HEK293 (cell line): ENCODE data around the gene HMCN1.

Source experiments
- CTCF ChIA-PET: fragments of 350-600 bp; formaldehyde crosslinking; extraction: SDS; loops from one replicate; lab custom pipeline; 2021; ENCODE audit warnings: antibody characterized with exemption; lab: Yijun Ruan, JAX
- POLR2A ChIA-PET: fragments of 300-600 bp; formaldehyde crosslinking; extraction: SDS; loops from one replicate; lab custom pipeline; 2020; ENCODE audit warnings: antibody characterized with exemption, inconsistent platforms; lab: Yijun Ruan, JAX
- H3K27ac ChIP-seq: fragments of 200-500 bp; sonication (Bioruptor generic); 2 replicates; pipeline ENCODE4 v1.5.1; 2014; ENCODE audit warnings: low read depth, low read length, control low read depth, inconsistent platforms; ENCODE audit errors: extremely low read depth
- H3K36me3 ChIP-seq, 2 experiments: fragments of 200-500 bp in 1 of 2; sonication (Bioruptor generic) in 1 of 2; 1 replicate in 1 of 2; 2 replicates in 1 of 2; pipeline ENCODE4 v1.5.1; 2014 to 2017; ENCODE audit warnings: inconsistent platforms in 2 of 2, low read length in 2 of 2; ENCODE audit not compliant: control insufficient read depth in 2 of 2, insufficient read depth in 1 of 2
- H3K4me1 ChIP-seq: fragments of 200-500 bp; sonication (Bioruptor generic); 2 replicates; pipeline ENCODE4 v1.5.1; 2014; ENCODE audit warnings: mild to moderate bottlenecking, low read length, inconsistent platforms; ENCODE audit not compliant: control insufficient read depth, insufficient read depth
- H3K4me3 ChIP-seq: 2 replicates; pipeline ENCODE4 v1.5.1; 2011; ENCODE audit warnings: low read depth, mild to moderate bottlenecking, control low read depth, low read length, moderate library complexity
- H3K9me3 ChIP-seq: fragments of 200-500 bp; sonication (Bioruptor generic); 2 replicates; pipeline ENCODE4 v1.5.1; 2014; ENCODE audit warnings: low read depth, low read length, inconsistent platforms; ENCODE audit not compliant: control insufficient read depth, insufficient read depth
- EGR2 ChIP-seq: fragments of 450-650 bp; formaldehyde crosslinking; IDR thresholded peaks from 2 replicates; pipeline ENCODE4 v1.5.1; 2016; ENCODE audit warnings: low read depth, missing biosample characterization, missing genetic modification characterization
- FEZF1 ChIP-seq: fragments of 450-650 bp; formaldehyde crosslinking; IDR thresholded peaks from 2 replicates; pipeline ENCODE4 v1.5.1; 2016; ENCODE audit warnings: missing biosample characterization, missing genetic modification characterization
- KLF10 ChIP-seq: fragments of 450-650 bp; IDR thresholded peaks from 2 replicates; pipeline ENCODE4 v1.5.1; 2018; ENCODE audit warnings: missing biosample characterization, mild to moderate bottlenecking, missing genetic modification characterization
- MZF1 ChIP-seq: fragments of 450-650 bp; formaldehyde crosslinking; IDR thresholded peaks from 2 replicates; pipeline ENCODE4 v1.5.1; 2017; ENCODE audit warnings: missing biosample characterization, missing genetic modification characterization, borderline replicate concordance
- OSR2 ChIP-seq: fragments of 450-650 bp; formaldehyde crosslinking; IDR thresholded peaks from 2 replicates; pipeline ENCODE4 v1.5.1; 2016; ENCODE audit warnings: missing biosample characterization, missing genetic modification characterization
- PRDM1 ChIP-seq: fragments of 450-650 bp; formaldehyde crosslinking; IDR thresholded peaks from 2 replicates; pipeline ENCODE4; 2016; ENCODE audit warnings: missing biosample characterization, missing genetic modification characterization
- SCRT2 ChIP-seq: fragments of 450-650 bp; formaldehyde crosslinking; IDR thresholded peaks from 2 replicates; pipeline ENCODE4 v1.5.1; 2016; ENCODE audit warnings: missing biosample characterization, missing genetic modification characterization
- TRIM28 ChIP-seq: IDR thresholded peaks from 2 replicates; pipeline ENCODE4 v1.6.1; 2011; ENCODE audit warnings: low read length, control low read depth, borderline replicate concordance
- ZEB2 ChIP-seq: fragments of 450-650 bp; formaldehyde crosslinking; IDR thresholded peaks from 2 replicates; pipeline ENCODE4 v1.5.1; 2016; ENCODE audit warnings: missing biosample characterization, missing genetic modification characterization
- ZFP37 ChIP-seq: fragments of 450-650 bp; formaldehyde crosslinking; IDR thresholded peaks from 2 replicates; pipeline ENCODE4 v1.5.1; 2016; ENCODE audit warnings: missing biosample characterization, missing genetic modification characterization
- ZNF174 ChIP-seq: fragments of 450-650 bp; formaldehyde crosslinking; IDR thresholded peaks from 2 replicates; pipeline ENCODE4 v1.5.0; 2017; ENCODE audit warnings: missing biosample characterization, mild to moderate bottlenecking, missing genetic modification characterization
- ZNF266 ChIP-seq: fragments of 450-650 bp; formaldehyde crosslinking; IDR thresholded peaks from 2 replicates; pipeline ENCODE4 v1.5.1; 2016; ENCODE audit warnings: missing biosample characterization, missing genetic modification characterization, low read depth
- ZNF514 ChIP-seq: fragments of 450-650 bp; formaldehyde crosslinking; IDR thresholded peaks from 2 replicates; pipeline ENCODE4 v1.5.1; 2016; ENCODE audit warnings: missing biosample characterization, missing genetic modification characterization
- ZNF555 ChIP-seq: fragments of 450-650 bp; formaldehyde crosslinking; conservative IDR thresholded peaks from 2 replicates; pipeline ENCODE4 v1.5.1; 2017; ENCODE audit warnings: missing biosample characterization, mild to moderate bottlenecking, missing genetic modification characterization, inconsistent platforms
- ZNF843 ChIP-seq: fragments of 450-650 bp; formaldehyde crosslinking; IDR thresholded peaks from 2 replicates; pipeline ENCODE4 v1.5.1; 2016; ENCODE audit warnings: missing biosample characterization, missing genetic modification characterization
- TF ChIP-seq, protein P1 (sequence below): fragments of 450-650 bp; formaldehyde crosslinking; IDR thresholded peaks from 2 replicates; pipeline ENCODE4 v1.5.1; 2016; ENCODE audit warnings: missing biosample characterization, missing genetic modification characterization
- TF ChIP-seq, protein P2 (sequence below): fragments of 450-650 bp; formaldehyde crosslinking; IDR thresholded peaks from 2 replicates; pipeline ENCODE4 v1.5.1; 2016; ENCODE audit warnings: missing biosample characterization, missing genetic modification characterization
- TF ChIP-seq, protein P3 (sequence below): fragments of 450-650 bp; formaldehyde crosslinking; conservative IDR thresholded peaks from 2 replicates; pipeline ENCODE4 v1.5.1; 2016; ENCODE audit warnings: low read depth, missing biosample characterization, missing genetic modification characterization
- TF ChIP-seq, protein P4 (sequence below): fragments of 450-650 bp; formaldehyde crosslinking; IDR thresholded peaks from 2 replicates; pipeline ENCODE4 v1.5.1; 2017; ENCODE audit warnings: missing biosample characterization, missing genetic modification characterization

Gene HMCN1

DNA sequence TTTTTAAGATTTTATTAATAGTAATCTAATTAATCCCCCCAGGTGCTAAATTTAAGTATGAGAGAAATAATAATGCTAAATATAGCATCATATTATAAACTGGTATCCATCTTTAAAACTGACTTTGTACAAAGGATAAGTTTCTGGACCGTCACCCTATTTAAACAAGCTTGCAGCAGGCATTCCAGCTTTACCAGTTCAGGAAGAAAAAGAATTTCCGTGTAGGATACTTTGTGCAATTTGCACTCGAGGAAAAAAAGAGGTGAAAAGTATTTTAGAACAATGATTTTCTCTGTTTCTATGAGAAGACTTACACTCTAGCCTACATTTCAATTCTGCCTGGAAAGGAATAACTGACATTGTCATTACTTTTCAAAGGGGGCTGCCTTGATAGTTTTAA lies 27.6 kb downstream of the HMCN1 start (continued):
- TF ChIP-seq, protein P1, sequence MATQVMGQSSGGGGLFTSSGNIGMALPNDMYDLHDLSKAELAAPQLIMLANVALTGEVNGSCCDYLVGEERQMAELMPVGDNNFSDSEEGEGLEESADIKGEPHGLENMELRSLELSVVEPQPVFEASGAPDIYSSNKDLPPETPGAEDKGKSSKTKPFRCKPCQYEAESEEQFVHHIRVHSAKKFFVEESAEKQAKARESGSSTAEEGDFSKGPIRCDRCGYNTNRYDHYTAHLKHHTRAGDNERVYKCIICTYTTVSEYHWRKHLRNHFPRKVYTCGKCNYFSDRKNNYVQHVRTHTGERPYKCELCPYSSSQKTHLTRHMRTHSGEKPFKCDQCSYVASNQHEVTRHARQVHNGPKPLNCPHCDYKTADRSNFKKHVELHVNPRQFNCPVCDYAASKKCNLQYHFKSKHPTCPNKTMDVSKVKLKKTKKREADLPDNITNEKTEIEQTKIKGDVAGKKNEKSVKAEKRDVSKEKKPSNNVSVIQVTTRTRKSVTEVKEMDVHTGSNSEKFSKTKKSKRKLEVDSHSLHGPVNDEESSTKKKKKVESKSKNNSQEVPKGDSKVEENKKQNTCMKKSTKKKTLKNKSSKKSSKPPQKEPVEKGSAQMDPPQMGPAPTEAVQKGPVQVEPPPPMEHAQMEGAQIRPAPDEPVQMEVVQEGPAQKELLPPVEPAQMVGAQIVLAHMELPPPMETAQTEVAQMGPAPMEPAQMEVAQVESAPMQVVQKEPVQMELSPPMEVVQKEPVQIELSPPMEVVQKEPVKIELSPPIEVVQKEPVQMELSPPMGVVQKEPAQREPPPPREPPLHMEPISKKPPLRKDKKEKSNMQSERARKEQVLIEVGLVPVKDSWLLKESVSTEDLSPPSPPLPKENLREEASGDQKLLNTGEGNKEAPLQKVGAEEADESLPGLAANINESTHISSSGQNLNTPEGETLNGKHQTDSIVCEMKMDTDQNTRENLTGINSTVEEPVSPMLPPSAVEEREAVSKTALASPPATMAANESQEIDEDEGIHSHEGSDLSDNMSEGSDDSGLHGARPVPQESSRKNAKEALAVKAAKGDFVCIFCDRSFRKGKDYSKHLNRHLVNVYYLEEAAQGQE (tag by site-specific recombination) = no peak
- TF ChIP-seq ZNF266 (tag by site-specific recombination) (no peak), ZNF174 (tag by site-specific recombination) (no peak), ZNF514 (tag by site-specific recombination) (no peak), ZNF555 (no peak), PRDM1 (tag by site-specific recombination) (no peak), ZFP37 (no peak)
- TF ChIP-seq, protein P2, sequence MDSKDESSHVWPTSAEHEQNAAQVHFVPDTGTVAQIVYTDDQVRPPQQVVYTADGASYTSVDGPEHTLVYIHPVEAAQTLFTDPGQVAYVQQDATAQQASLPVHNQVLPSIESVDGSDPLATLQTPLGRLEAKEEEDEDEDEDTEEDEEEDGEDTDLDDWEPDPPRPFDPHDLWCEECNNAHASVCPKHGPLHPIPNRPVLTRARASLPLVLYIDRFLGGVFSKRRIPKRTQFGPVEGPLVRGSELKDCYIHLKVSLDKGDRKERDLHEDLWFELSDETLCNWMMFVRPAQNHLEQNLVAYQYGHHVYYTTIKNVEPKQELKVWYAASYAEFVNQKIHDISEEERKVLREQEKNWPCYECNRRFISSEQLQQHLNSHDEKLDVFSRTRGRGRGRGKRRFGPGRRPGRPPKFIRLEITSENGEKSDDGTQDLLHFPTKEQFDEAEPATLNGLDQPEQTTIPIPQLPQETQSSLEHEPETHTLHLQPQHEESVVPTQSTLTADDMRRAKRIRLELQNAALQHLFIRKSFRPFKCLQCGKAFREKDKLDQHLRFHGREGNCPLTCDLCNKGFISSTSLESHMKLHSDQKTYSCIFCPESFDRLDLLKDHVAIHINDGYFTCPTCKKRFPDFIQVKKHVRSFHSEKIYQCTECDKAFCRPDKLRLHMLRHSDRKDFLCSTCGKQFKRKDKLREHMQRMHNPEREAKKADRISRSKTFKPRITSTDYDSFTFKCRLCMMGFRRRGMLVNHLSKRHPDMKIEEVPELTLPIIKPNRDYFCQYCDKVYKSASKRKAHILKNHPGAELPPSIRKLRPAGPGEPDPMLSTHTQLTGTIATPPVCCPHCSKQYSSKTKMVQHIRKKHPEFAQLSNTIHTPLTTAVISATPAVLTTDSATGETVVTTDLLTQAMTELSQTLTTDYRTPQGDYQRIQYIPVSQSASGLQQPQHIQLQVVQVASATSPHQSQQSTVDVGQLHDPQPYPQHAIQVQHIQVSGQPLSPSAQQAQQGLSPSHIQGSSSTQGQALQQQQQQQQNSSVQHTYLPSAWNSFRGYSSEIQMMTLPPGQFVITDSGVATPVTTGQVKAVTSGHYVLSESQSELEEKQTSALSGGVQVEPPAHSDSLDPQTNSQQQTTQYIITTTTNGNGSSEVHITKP (tag by site-specific recombination) = no peak
- TF ChIP-seq, protein P3, sequence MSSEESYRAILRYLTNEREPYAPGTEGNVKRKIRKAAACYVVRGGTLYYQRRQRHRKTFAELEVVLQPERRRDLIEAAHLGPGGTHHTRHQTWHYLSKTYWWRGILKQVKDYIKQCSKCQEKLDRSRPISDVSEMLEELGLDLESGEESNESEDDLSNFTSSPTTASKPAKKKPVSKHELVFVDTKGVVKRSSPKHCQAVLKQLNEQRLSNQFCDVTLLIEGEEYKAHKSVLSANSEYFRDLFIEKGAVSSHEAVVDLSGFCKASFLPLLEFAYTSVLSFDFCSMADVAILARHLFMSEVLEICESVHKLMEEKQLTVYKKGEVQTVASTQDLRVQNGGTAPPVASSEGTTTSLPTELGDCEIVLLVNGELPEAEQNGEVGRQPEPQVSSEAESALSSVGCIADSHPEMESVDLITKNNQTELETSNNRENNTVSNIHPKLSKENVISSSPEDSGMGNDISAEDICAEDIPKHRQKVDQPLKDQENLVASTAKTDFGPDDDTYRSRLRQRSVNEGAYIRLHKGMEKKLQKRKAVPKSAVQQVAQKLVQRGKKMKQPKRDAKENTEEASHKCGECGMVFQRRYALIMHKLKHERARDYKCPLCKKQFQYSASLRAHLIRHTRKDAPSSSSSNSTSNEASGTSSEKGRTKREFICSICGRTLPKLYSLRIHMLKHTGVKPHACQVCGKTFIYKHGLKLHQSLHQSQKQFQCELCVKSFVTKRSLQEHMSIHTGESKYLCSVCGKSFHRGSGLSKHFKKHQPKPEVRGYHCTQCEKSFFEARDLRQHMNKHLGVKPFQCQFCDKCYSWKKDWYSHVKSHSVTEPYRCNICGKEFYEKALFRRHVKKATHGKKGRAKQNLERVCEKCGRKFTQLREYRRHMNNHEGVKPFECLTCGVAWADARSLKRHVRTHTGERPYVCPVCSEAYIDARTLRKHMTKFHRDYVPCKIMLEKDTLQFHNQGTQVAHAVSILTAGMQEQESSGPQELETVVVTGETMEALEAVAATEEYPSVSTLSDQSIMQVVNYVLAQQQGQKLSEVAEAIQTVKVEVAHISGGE (tag by site-specific recombination) = no peak

DNA sequence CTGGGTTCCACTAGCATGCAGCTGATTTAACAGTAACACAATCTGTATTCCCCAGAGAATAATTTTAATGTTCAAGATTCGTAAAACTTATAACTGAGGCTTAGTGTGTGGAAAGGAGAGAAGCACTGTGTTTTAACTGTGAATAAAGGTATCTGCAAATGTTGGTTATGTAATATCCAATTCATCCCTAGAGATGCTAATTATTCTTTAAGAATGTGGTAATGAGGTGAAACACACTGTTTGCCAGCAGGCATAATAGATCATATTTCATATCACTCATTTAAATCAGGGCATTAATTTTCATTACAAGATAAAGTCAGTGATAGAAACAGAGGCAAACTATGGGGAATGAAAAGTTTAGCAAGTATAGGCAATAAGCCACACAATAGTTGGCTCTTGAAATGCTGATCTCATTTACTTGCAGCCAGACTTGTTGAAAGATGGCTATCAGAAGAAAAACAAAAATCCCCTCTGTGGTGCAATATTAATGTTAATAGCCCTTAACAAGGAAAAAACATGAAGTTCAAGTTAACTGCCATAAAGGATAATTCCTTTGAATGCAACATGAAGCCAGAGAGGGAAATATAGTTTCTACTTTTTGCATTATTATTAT lies 33.4 kb downstream of the HMCN1 start:
- no peak overlapping the region for H3K27ac ChIP-seq
- TF ChIP-seq SCRT2 (tag by site-specific recombination) (peak; percentile 40; the same call in 1 of the 2 replicates), TRIM28 (peak; percentile 81; the same call in 1 of the 2 replicates), FEZF1 (tag by site-specific recombination) (peak; percentile 28; the same call in 1 of the 2 replicates), ZNF843 (tag by site-specific recombination) (peak; percentile 37; the same call in 1 of the 2 replicates), ZEB2 (tag by site-specific recombination) (0 out of 2 replicates have a peak, but pooled peaks have one; percentile 23), EGR2 (no peak), KLF10 (peak; percentile 47; the same call in 1 of the 2 replicates), MZF1 (tag by site-specific recombination) (peak; percentile 85; the same call in 1 of the 2 replicates), OSR2 (tag by site-specific recombination) (peak; percentile 68; the same call in 1 of the 2 replicates)
- TF ChIP-seq, protein P4, sequence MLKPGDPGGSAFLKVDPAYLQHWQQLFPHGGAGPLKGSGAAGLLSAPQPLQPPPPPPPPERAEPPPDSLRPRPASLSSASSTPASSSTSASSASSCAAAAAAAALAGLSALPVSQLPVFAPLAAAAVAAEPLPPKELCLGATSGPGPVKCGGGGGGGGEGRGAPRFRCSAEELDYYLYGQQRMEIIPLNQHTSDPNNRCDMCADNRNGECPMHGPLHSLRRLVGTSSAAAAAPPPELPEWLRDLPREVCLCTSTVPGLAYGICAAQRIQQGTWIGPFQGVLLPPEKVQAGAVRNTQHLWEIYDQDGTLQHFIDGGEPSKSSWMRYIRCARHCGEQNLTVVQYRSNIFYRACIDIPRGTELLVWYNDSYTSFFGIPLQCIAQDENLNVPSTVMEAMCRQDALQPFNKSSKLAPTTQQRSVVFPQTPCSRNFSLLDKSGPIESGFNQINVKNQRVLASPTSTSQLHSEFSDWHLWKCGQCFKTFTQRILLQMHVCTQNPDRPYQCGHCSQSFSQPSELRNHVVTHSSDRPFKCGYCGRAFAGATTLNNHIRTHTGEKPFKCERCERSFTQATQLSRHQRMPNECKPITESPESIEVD = peak; percentile 70
- TF ChIP-seq, protein P3 (tag by site-specific recombination) = no peak
- no peaks in the 10 kb centered on the region for H3K36me3 ChIP-seq
- ChIA-PET CTCF (no interaction called here), POLR2A (no interaction called here)
- H3K4me1 ChIP-seq = peaks cover 9% of the 10 kb centered on the region
- H3K4me3 ChIP-seq = no peak overlapping the region
- H3K9me3 ChIP-seq = no peaks in the 10 kb centered on the region
